ENCODE measurements around the gene DOCK2.

Gene DOCK2

GRCh38 chr5:170103447-170103846 is 466.4 kb downstream of the DOCK2 start:
- DNase-seq (ENCODE audit: low read depth): no peak

GRCh38 chr5:170104299-170104698 is 467.2 kb downstream of the DOCK2 start:
- no peak for DNase-seq (ENCODE audit: low read depth)

- DNase-seq (ENCODE audit: low read depth): no peak
These were observed 467.6 kb downstream of the DOCK2 start for GRCh38 chr5:170104710-170105109.

- no peak for DNase-seq (ENCODE audit: low read depth)
These were observed 468.9 kb downstream of the DOCK2 start, which contains the start of gene FOXI1 for GRCh38 chr5:170105642-170106611. Gene FOXI1 (plus strand): TSS chr5:170105897. CDS start chr5:170105958, 61 bp downstream.

- DNase-seq (ENCODE audit: low read depth): no peak
These were observed 470.6 kb downstream of the DOCK2 start for GRCh38 chr5:170107674-170108073.

GRCh38 chr5:170108266-170108785 is 471.3 kb downstream of the DOCK2 start:
- DNase-seq (ENCODE audit: low read depth): no peak

GRCh38 chr5:170109059-170110031 is 472.3 kb downstream of the DOCK2 start:
- no peak for DNase-seq (ENCODE audit: low read depth)

GRCh38 chr5:170110403-170111087 is 473.5 kb downstream of the DOCK2 start:
- DNase-seq (ENCODE audit: low read depth): no peak

- DNase-seq (ENCODE audit: low read depth): no peak
These were observed 474.2 kb downstream of the DOCK2 start for GRCh38 chr5:170111088-170111785.

GRCh38 chr5:170112876-170113521 is 475.9 kb downstream of the DOCK2 start:
- DNase-seq (ENCODE audit: low read depth): no peak

GRCh38 chr5:170113522-170113900 is 476.4 kb downstream of the DOCK2 start:
- DNase-seq (ENCODE audit: low read depth): no peak

- DNase-seq (ENCODE audit: low read depth): no peak
These were observed 477.2 kb downstream of the DOCK2 start for GRCh38 chr5:170114271-170114670.

- no peak for DNase-seq (ENCODE audit: low read depth)
These were observed 478.9 kb downstream of the DOCK2 start for GRCh38 chr5:170115925-170116324.

GRCh38 chr5:170117736-170118135 is 480.7 kb downstream of the DOCK2 start:
- DNase-seq (ENCODE audit: low read depth): no peak

- no peak for DNase-seq (ENCODE audit: low read depth)
These were observed 483.5 kb downstream of the DOCK2 start for GRCh38 chr5:170120576-170120975.

GRCh38 chr5:170121321-170121720 is 484.2 kb downstream of the DOCK2 start:
- no peak for DNase-seq (ENCODE audit: low read depth)

GRCh38 chr5:170126061-170126460 is 489.0 kb downstream of the DOCK2 start:
- DNase-seq (ENCODE audit: low read depth): no peak

GRCh38 chr5:170126626-170127025 is 489.6 kb downstream of the DOCK2 start:
- DNase-seq (ENCODE audit: low read depth): no peak

- no peak for DNase-seq (ENCODE audit: low read depth)
These were observed 494.2 kb downstream of the DOCK2 start for GRCh38 chr5:170131235-170131634.

- no peak for DNase-seq (ENCODE audit: low read depth)
These were observed 495.3 kb downstream of the DOCK2 start for GRCh38 chr5:170132269-170132975.

Measured in stimulated activated CD8-positive, alpha-beta memory T cell treated with anti-CD3 and anti-CD28 coated beads, Interleukin-12 subunit alpha, Interleukin-12 subunit beta, amount 100 ng/mL, for 4 hours (primary cell).